Gastroesophageal sphincter (tissue), 3 donors: Measurements from ENCODE around the gene BAD.
A peak's percentile ranks its signal among the peaks of the same experiment; 100 is the strongest.

Source experiments
- POLR2A ChIP-seq, 2 donors: fragments of 450-650 bp; IDR thresholded peaks; one replicate each; pipeline ENCODE4 v1.6.1; 2017; ENCODE audit warnings: antibody characterized with exemption in 2 of 2, mild to moderate bottlenecking in 2 of 2, moderate library complexity in 1 of 2
- TF ChIP-seq, protein P1 (sequence below), 4 experiments: fragments of 200-600 bp in 2 of 4; fragments of 450-650 bp in 2 of 4; sonication (generic) in 1 of 4; IDR thresholded peaks; one replicate each; pipeline ENCODE4 v1.5.1; 2017 to 2019; ENCODE audit warnings: antibody characterized with exemption in 4 of 4, mild to moderate bottlenecking in 2 of 4, moderate library complexity in 2 of 4

DNA sequence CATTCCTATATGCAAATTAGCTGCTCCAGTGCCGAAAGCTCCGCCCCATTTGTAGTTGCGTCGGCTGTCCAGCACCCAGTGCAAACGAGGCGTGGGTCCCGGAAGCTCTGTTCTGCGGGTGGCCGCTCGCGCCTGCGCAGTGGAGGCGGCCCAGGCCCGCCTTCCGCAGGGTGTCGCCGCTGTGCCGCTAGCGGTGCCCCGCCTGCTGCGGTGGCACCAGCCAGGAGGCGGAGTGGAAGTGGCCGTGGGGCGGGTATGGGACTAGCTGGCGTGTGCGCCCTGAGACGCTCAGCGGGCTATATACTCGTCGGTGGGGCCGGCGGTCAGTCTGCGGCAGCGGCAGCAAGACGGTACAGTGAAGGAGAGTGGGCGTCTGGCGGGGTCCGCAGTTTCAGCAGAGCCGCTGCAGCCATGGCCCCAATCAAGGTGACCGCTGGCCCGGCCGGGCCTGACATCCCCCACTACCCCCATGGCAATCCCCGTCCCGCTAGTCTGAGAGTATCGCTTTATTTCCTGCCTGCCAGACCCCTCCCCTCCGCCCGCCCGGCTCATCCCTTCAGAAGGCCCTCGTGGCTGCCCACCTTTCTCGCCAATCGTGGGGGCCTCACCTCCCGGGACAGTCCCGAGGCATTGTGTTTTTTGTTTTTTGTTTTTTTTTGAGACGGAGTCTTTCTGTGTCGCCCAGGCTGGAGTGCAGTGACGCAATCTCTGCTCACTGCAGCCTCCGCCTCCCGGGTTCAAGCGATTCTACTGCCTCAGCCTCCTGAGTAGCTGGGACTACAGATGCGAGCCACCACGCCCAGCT lies 33.7 kb upstream of the BAD start, which contains the start of gene PRDX5:
- TF ChIP-seq, protein P1, sequence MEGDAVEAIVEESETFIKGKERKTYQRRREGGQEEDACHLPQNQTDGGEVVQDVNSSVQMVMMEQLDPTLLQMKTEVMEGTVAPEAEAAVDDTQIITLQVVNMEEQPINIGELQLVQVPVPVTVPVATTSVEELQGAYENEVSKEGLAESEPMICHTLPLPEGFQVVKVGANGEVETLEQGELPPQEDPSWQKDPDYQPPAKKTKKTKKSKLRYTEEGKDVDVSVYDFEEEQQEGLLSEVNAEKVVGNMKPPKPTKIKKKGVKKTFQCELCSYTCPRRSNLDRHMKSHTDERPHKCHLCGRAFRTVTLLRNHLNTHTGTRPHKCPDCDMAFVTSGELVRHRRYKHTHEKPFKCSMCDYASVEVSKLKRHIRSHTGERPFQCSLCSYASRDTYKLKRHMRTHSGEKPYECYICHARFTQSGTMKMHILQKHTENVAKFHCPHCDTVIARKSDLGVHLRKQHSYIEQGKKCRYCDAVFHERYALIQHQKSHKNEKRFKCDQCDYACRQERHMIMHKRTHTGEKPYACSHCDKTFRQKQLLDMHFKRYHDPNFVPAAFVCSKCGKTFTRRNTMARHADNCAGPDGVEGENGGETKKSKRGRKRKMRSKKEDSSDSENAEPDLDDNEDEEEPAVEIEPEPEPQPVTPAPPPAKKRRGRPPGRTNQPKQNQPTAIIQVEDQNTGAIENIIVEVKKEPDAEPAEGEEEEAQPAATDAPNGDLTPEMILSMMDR (IDR thresholded peaks at IDR 0.05), result peak in 3 of 4 experiments; percentile 42 to 74 (median 49)
- peak; percentile 83 to 86 for TF ChIP-seq POLR2A (IDR thresholded peaks at IDR 0.05)
